Measurements from ENCODE around the gene FKBP2. TPM values are rescaled to one million over a fixed set of nuclear protein-coding genes. Genes with fewer than 3 reads are reported as not detected.

Gene FKBP2
- total RNA-seq (10 to 100 TPM; 50.2 to 52.6 TPM), polyA plus RNA-seq (100 to 1,000 TPM; 122 to 298 TPM)
- long read RNA-seq, donor 1, transcript FKBP2-201 (6 exons, 657 nt) = major isoform, 13 of 28 reads
- long read RNA-seq, donor 1, partial matches to known transcripts = 6 of 28 reads
- long read RNA-seq, donor 1, other reads (novel, unspliced or antisense) = 6 of 28 reads
- long read RNA-seq, donor 2, transcript FKBP2-201 (6 exons, 657 nt) = major isoform, 24 of 57 reads
- long read RNA-seq, donor 2, transcript FKBP2-202 (6 exons, 1,002 nt) = minor isoform, 5 of 57 reads
- long read RNA-seq, donor 2, partial matches to known transcripts = 14 of 57 reads
- long read RNA-seq, donor 2, other reads (novel, unspliced or antisense) = 12 of 57 reads

DNA sequence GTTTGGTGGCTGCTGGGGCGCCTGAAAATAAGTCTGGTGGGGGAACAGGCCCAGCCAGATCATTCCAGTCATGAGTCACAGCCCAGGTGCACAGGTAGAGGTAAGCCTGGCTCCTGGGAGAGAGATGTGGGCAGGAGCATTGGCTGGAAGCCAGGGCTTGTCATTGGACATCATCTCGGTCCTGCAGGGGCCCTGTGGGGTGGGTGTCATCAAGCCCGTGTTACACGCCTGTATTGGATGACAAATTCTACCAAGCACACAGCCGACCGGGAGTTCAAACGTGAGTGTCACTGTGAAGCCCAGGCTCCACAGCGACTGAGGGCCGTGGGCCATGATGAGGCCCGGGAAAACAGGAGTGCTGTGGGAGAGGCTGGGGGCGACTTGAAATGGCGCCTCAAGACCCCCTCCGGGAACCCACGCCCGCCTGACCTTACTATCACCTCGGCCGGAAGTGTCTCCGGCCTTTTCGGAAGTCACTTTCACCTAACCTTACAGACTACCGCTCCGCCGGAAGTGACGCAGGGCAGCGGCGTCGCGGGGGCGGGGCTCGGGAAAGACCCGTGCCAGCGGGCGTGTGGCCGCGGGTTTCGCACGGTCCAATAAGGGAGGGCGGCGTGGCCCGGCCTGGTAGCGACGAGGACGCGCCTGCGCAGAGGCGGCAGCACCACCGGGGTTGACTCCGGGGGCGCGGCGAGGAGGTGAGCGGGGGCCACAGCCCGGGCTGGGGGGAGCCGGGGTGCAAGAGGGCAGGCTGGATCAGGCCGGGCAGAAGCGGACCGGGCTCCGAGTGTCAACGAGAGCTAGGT is at the start of gene FKBP2:
FKBP2 (plus strand) TSS at position 661 of the 806 bp plus-strand sequence. CDS start 1,293 bp downstream, outside the sequence.
- peak within 1 kb of the TSS; percentile 76 to 94 for H3K27ac ChIP-seq (ENCODE audit: low read depth in 1 of 2, low read length in 2 of 2)
- no peaks in the 10 kb centered on the region for H3K9me3 ChIP-seq (ENCODE audit: control insufficient read depth, low read length)
- H3K4me3 ChIP-seq (ENCODE audit: low read length in 2 of 2) = peak within 1 kb of the TSS; percentile 74 to 84
- ATAC-seq (ENCODE audit: low FRiP score) (peak; percentile 92), DNase-seq (peak; percentile 98 to 99)
- H3K4me1 ChIP-seq (ENCODE audit: control insufficient read depth in 1 of 2, insufficient read depth in 2 of 2, low read length in 2 of 2) = no peaks in the 10 kb centered on the region
- 2% methylated on average over 57 to 58 of the region's 58 CpGs for WGBS, 2 donors
- H3K36me3 ChIP-seq (ENCODE audit: control insufficient read depth in 1 of 2, insufficient read depth in 2 of 2, low read length in 1 of 2) = peaks cover 0 to 2% of the 10 kb centered on the region in 2 donors
- intact Hi-C loops (cut with DNase I) = loop anchor here in 1 of 2 donors (1.0 kb wide), 1 partner anchor 30 kb away; no protein-coding TSS in a partner anchor
- H3K27me3 ChIP-seq (ENCODE audit: control insufficient read depth in 1 of 2, insufficient read depth in 2 of 2, low read length in 1 of 2) = no peaks in the 10 kb centered on the region

DNA sequence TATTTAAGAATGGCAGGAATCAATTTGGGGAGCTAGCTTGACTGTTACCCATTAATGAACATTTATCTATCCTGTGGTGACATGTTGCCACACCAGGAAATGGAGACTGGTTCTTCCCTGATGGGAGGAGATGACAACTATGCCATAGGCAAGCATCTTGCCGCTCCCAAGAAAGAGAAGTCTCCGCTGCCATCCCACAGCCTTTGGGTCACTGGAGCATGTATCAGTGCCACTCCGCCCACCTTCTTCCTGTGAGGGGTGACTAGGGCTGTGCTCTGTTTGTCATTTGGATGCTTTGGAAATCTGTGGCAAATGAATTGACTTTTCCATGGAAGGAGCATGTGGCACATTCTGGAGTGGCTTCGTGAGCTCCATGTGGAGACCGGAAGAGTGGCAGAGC is 48.5 kb upstream of the FKBP2 start:
- DNase-seq = no peak
- Histone ChIP-seq H3K4me1 (ENCODE audit: control insufficient read depth in 1 of 2, insufficient read depth in 2 of 2, low read length in 2 of 2) (no peaks in the 10 kb centered on the region), H3K27ac (ENCODE audit: low read depth in 1 of 2, low read length in 2 of 2) (no peak overlapping the region), H3K9me3 (ENCODE audit: control insufficient read depth, low read length) (no peaks in the 10 kb centered on the region), H3K27me3 (ENCODE audit: control insufficient read depth in 1 of 2, insufficient read depth in 2 of 2, low read length in 1 of 2) (no peaks in the 10 kb centered on the region), H3K36me3 (ENCODE audit: control insufficient read depth in 1 of 2, insufficient read depth in 2 of 2, low read length in 1 of 2) (peaks cover 3 to 14% of the 10 kb centered on the region in 2 donors), H3K4me3 (ENCODE audit: low read length in 2 of 2) (no peak overlapping the region)
- no peak for ATAC-seq (ENCODE audit: low FRiP score)
- WGBS, 2 donors = 90 to 91% methylated on average over 5 of the region's 5 CpGs
- intact Hi-C loops (cut with DNase I) = no loop called here

DNA sequence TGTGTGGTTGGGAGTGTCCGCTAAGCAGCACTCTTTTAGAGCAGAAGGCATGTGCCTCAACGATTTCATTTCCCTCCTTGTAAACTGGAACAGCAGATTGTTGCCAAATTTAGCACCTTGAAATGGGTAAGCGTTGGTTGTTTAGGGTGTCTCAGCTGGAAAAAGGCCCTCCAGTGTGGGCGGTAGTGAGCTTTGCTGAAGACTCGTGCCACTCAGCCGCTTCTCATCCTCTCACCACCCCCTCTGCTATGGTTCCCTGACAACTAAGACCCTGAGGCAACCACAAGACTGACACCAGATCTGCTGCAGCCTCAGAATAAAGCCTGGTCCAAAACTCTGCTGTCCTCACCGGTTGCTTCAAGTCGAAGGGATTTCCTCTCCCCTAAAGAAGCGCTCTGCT is 44.3 kb upstream of the FKBP2 start:
- H3K27ac ChIP-seq (ENCODE audit: low read depth in 1 of 2, low read length in 2 of 2) = no peak overlapping the region
- no peaks in the 10 kb centered on the region for H3K27me3 ChIP-seq (ENCODE audit: control insufficient read depth in 1 of 2, insufficient read depth in 2 of 2, low read length in 1 of 2)
- DNase-seq (no peak), ATAC-seq (ENCODE audit: low FRiP score) (no peak)
- no peaks in the 10 kb centered on the region for H3K9me3 ChIP-seq (ENCODE audit: control insufficient read depth, low read length)
- no peak overlapping the region for H3K4me3 ChIP-seq (ENCODE audit: low read length in 2 of 2)
- 79 to 83% methylated on average over 9 of the region's 9 CpGs for WGBS, 2 donors
- intact Hi-C loops (cut with DNase I) = no loop called here
- peaks cover 13 to 20% of the 10 kb centered on the region in 2 donors for H3K36me3 ChIP-seq (ENCODE audit: control insufficient read depth in 1 of 2, insufficient read depth in 2 of 2, low read length in 1 of 2)
- no peaks in the 10 kb centered on the region for H3K4me1 ChIP-seq (ENCODE audit: control insufficient read depth in 1 of 2, insufficient read depth in 2 of 2, low read length in 2 of 2)

DNA sequence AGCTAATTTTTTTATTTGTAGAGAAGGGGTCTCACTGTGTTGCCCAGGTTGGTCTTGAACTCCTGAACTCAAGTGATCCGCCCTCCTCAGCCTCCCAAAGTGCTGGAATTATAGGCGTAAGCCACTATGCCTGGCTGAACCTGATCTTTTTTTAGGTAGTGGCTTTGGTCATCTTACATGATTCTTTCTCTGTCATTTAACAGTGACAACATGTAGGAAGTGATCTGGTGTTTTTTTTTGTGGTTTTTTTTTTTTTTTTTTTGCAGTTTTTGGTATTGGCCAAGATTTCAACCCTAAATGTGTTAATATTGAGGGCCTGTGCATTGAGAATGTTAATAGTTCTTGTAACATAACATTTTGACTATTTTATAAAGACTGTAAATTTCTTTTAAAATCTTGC is 42.4 kb upstream of the FKBP2 start:
- ATAC-seq (ENCODE audit: low FRiP score) = no peak
- no peaks in the 10 kb centered on the region for H3K4me1 ChIP-seq (ENCODE audit: control insufficient read depth in 1 of 2, insufficient read depth in 2 of 2, low read length in 2 of 2)
- H3K4me3 ChIP-seq (ENCODE audit: low read length in 2 of 2) = no peak overlapping the region
- intact Hi-C loops (cut with DNase I) = no loop called here
- H3K27me3 ChIP-seq (ENCODE audit: control insufficient read depth in 1 of 2, insufficient read depth in 2 of 2, low read length in 1 of 2) = no peaks in the 10 kb centered on the region
- 95 to 96% methylated on average over 2 of the region's 2 CpGs for WGBS, 2 donors
- no peaks in the 10 kb centered on the region for H3K9me3 ChIP-seq (ENCODE audit: control insufficient read depth, low read length)
- peaks cover 13 to 23% of the 10 kb centered on the region in 2 donors for H3K36me3 ChIP-seq (ENCODE audit: control insufficient read depth in 1 of 2, insufficient read depth in 2 of 2, low read length in 1 of 2)
- DNase-seq = no peak
- H3K27ac ChIP-seq (ENCODE audit: low read depth in 1 of 2, low read length in 2 of 2) = no peak overlapping the region

DNA sequence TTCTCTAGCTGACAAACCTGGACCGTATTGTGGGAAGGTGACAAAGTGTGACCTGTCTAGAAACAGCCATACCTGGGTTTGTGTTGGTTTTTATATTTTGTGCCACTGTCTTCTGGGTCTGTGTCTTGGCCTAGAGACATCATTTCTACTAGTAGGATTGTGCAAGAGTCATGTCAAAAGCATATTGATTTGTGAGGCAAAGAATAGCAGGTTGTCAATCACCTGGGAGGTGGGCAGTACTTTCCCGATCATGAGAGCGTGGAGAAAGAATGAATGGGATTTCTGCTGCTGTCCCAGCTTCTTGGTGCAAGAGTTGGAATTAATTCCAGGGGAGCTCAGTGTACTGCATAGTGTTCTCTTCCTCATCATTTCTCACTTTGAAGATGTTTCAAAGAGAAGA is 39.4 kb upstream of the FKBP2 start:
- peaks cover 10 to 17% of the 10 kb centered on the region in 2 donors for H3K36me3 ChIP-seq (ENCODE audit: control insufficient read depth in 1 of 2, insufficient read depth in 2 of 2, low read length in 1 of 2)
- intact Hi-C loops (cut with DNase I) = loop anchor here in 1 of 2 donors (5.0 kb wide), 1 partner anchor 101 kb away; the partner anchor contains the start of gene CATSPERZ

DNA sequence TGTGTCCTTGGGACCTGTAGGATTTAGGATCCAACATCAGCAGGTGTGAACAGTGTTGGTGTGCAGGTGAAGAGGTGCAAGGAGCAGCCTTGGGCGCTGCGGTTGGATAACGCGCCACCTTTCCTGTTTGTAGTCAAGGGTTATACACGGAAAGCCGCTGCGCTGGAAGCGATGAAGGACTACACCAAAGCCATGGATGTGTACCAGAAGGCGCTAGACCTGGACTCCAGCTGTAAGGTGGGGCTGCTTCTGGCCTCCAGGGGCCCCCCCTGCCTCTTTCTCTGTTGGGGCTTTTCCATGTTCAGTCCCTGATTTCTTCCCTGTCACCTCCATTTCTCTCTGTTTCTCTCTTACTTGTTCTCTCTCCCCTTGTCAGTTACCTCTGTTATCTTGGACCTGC is 37.9 kb upstream of the FKBP2 start:
- WGBS, 2 donors = 95 to 99% methylated on average over 7 to 9 of the region's 9 CpGs

More for the DNA sequence above, 39.4 kb upstream of the FKBP2 start:
- H3K9me3 ChIP-seq (ENCODE audit: control insufficient read depth, low read length) = no peaks in the 10 kb centered on the region
- H3K4me3 ChIP-seq (ENCODE audit: low read length in 2 of 2) = no peak overlapping the region
- DNase-seq (no peak), ATAC-seq (ENCODE audit: low FRiP score) (no peak)
- no peaks in the 10 kb centered on the region for H3K4me1 ChIP-seq (ENCODE audit: control insufficient read depth in 1 of 2, insufficient read depth in 2 of 2, low read length in 2 of 2)
- H3K27ac ChIP-seq (ENCODE audit: low read depth in 1 of 2, low read length in 2 of 2) = no peak overlapping the region
- H3K27me3 ChIP-seq (ENCODE audit: control insufficient read depth in 1 of 2, insufficient read depth in 2 of 2, low read length in 1 of 2) = no peaks in the 10 kb centered on the region
- 70 to 73% methylated on average over 3 of the region's 3 CpGs for WGBS, 2 donors

DNA sequence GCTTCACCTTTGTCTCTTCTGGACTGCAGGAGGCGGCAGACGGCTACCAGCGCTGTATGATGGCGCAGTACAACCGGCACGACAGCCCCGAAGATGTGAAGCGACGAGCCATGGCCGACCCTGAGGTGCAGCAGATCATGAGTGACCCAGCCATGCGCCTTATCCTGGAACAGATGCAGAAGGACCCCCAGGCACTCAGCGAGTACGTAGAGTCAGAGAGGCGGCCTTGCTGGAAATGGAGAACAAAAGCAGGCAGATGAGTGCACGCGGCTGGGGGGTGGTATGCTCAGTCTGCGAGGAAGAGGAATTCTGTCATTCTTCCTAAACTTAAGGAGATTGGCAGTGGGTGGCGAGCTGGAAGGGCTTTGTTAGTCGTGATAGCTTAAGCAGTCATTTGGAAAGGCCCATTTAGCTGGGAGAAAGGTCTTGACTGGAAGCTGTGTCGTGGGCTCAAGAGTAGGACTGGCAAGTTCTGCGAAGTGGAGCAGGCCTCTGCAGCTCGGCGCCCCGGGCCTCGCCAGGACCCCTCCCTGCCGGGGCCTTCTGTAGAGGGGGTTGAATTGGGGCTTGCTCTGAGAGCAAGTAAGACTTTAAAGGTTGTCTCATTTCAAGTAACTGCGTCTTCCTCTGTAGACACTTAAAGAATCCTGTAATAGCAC is 37.3 kb upstream of the FKBP2 start:
- Histone ChIP-seq H3K27ac (ENCODE audit: low read depth in 1 of 2, low read length in 2 of 2) (no peak overlapping the region), H3K9me3 (ENCODE audit: control insufficient read depth, low read length) (no peaks in the 10 kb centered on the region), H3K27me3 (ENCODE audit: control insufficient read depth in 1 of 2, insufficient read depth in 2 of 2, low read length in 1 of 2) (no peaks in the 10 kb centered on the region), H3K4me3 (ENCODE audit: low read length in 2 of 2) (no peak overlapping the region), H3K36me3 (ENCODE audit: control insufficient read depth in 1 of 2, insufficient read depth in 2 of 2, low read length in 1 of 2) (peaks cover 4 to 8% of the 10 kb centered on the region in 2 donors), H3K4me1 (ENCODE audit: control insufficient read depth in 1 of 2, insufficient read depth in 2 of 2, low read length in 2 of 2) (no peaks in the 10 kb centered on the region)
- ATAC-seq (ENCODE audit: low FRiP score) (no peak), DNase-seq (no peak)
- intact Hi-C loops (cut with DNase I) = loop anchor here (2.0 to 5.0 kb wide), 2 partner anchors 97 to 99 kb away; partner anchors contain the start of gene CATSPERZ (in 2 of the 2)
- WGBS, 2 donors = 89 to 91% methylated on average over 27 of the region's 27 CpGs

More for the DNA sequence above, 37.9 kb upstream of the FKBP2 start:
- DNase-seq (no peak), ATAC-seq (ENCODE audit: low FRiP score) (no peak)
- intact Hi-C loops (cut with DNase I) = loop anchor here in 1 of 2 donors (5.0 kb wide), 1 partner anchor 99 kb away; the partner anchor contains the start of gene CATSPERZ
- Histone ChIP-seq H3K27ac (ENCODE audit: low read depth in 1 of 2, low read length in 2 of 2) (no peak overlapping the region), H3K27me3 (ENCODE audit: control insufficient read depth in 1 of 2, insufficient read depth in 2 of 2, low read length in 1 of 2) (no peaks in the 10 kb centered on the region), H3K4me3 (ENCODE audit: low read length in 2 of 2) (no peak overlapping the region), H3K4me1 (ENCODE audit: control insufficient read depth in 1 of 2, insufficient read depth in 2 of 2, low read length in 2 of 2) (no peaks in the 10 kb centered on the region), H3K9me3 (ENCODE audit: control insufficient read depth, low read length) (no peaks in the 10 kb centered on the region), H3K36me3 (ENCODE audit: control insufficient read depth in 1 of 2, insufficient read depth in 2 of 2, low read length in 1 of 2) (peaks cover 8 to 10% of the 10 kb centered on the region in 2 donors)

DNA sequence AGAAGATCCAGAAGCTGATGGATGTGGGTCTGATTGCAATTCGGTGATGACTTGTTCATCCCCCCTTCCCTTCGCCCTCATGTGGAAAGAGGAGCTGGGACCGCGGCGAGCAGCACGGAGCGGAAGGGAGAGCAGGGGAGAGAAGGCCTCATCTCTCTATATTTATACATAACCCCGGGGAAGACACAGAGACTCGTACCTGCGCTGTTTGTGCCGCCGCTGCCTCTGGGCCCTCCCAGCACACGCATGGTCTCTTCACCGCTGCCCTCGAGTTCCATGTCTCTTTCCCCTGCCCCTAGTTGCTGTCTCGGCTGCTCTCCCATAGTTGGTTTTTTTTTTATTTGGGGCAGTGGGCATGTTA is 36.8 kb upstream of the FKBP2 start:
- ATAC-seq (ENCODE audit: low FRiP score) = no peak
- Histone ChIP-seq H3K36me3 (ENCODE audit: control insufficient read depth in 1 of 2, insufficient read depth in 2 of 2, low read length in 1 of 2) (peaks cover 4 to 8% of the 10 kb centered on the region in 2 donors), H3K27ac (ENCODE audit: low read depth in 1 of 2, low read length in 2 of 2) (no peak overlapping the region)

More for the DNA sequence above, 36.8 kb upstream of the FKBP2 start:
- DNase-seq = no peak
- intact Hi-C loops (cut with DNase I) = loop anchor here (2.0 to 5.0 kb wide), 2 partner anchors 97 to 98 kb away; partner anchors contain the start of gene CATSPERZ (in 2 of the 2)
- Histone ChIP-seq H3K9me3 (ENCODE audit: control insufficient read depth, low read length) (no peaks in the 10 kb centered on the region), H3K4me3 (ENCODE audit: low read length in 2 of 2) (no peak overlapping the region), H3K4me1 (ENCODE audit: control insufficient read depth in 1 of 2, insufficient read depth in 2 of 2, low read length in 2 of 2) (no peaks in the 10 kb centered on the region), H3K27me3 (ENCODE audit: control insufficient read depth in 1 of 2, insufficient read depth in 2 of 2, low read length in 1 of 2) (no peaks in the 10 kb centered on the region)
- 79 to 85% methylated on average over 15 to 16 of the region's 16 CpGs for WGBS, 2 donors
